HepG2 (cell line): Measurements from ENCODE around the gene SLC20A1. TPM values are rescaled to one million over a fixed set of nuclear protein-coding genes. Genes with fewer than 3 reads are reported as not detected.
A peak's percentile ranks its signal among the peaks of the same experiment; 100 is the strongest.

Experiments
- ATAC-seq: fragments of 200-7000 bp; cut with Tn5 transposase; 3 replicates; pipeline ENCODE4 v1.9.1; 2020; ENCODE audit warnings: mild to moderate bottlenecking, moderate library complexity
- BruUV-seq: library from RNA; stranded (reverse); fragments of 400-500 nt; replicated peaks from 2 replicates; lab custom pipeline; 2021; lab: Mats Ljungman, UMichigan
- CTCF ChIA-PET: fragments of 300-600 bp; formaldehyde crosslinking; extraction: SDS; loops from one replicate; lab custom pipeline; 2021; ENCODE audit warnings: low total read pairs, inconsistent platforms, low intra/inter-chr PET ratio; lab: Yijun Ruan, JAX
- POLR2A ChIA-PET: fragments of 350-600 bp; sonication (Branson Sonifier 250); formaldehyde crosslinking; loops from one replicate; lab custom pipeline; 2020; ENCODE audit warnings: antibody characterized with exemption, inconsistent platforms; lab: Yijun Ruan, JAX
- DNase-seq: peaks from one replicate; pipeline ENCODE4 v3.0.0-alpha.2; 2015; ENCODE audit warnings: low spot score
- FAIRE-seq: peaks from 3 replicates; lab custom pipeline; 2011; peaks lifted over from hg19 to GRCh38; lab: Jason Lieb, UNC
- H2AFZ ChIP-seq: one replicate; pipeline ENCODE4 v1.6.1; 2011; ENCODE audit warnings: low read length, inconsistent platforms
- H3K27ac ChIP-seq: fragments of 300-600 bp; 3 replicates; pipeline ENCODE4 v1.8.0; 2011; ENCODE audit warnings: mixed run types, mild to moderate bottlenecking, mixed read lengths, low read length, inconsistent platforms; ENCODE audit not compliant: insufficient read depth; ENCODE audit errors: extremely low read length
- H3K27me3 ChIP-seq, 2 experiments: fragments of 200-600 bp in 1 of 2; 2 replicates in 1 of 2; 3 replicates in 1 of 2; pipeline versions ENCODE4 v1.6.0 to v1.8.0; 2011; ENCODE audit warnings: low read length in 2 of 2, mild to moderate bottlenecking in 2 of 2, moderate library complexity in 2 of 2, inconsistent platforms in 1 of 2; ENCODE audit not compliant: insufficient read depth in 2 of 2, control insufficient read depth in 1 of 2
- H3K36me3 ChIP-seq, 2 experiments: fragments of 200-600 bp in 1 of 2; replicated peaks in 1 of 2; 2 replicates in 1 of 2; 3 replicates in 1 of 2; pipeline versions ENCODE4 v1.5.1 to v1.8.0; 2011; ENCODE audit warnings: low read length in 2 of 2, inconsistent platforms in 1 of 2; ENCODE audit not compliant: insufficient read depth in 2 of 2, control insufficient read depth in 1 of 2
- H3K4me1 ChIP-seq: 2 replicates; pipeline ENCODE4 v1.5.1; 2012; ENCODE audit warnings: low read length, inconsistent platforms; ENCODE audit not compliant: insufficient read depth
- H3K4me2 ChIP-seq: 2 replicates; pipeline ENCODE4 v1.6.0; 2011; ENCODE audit warnings: low read depth, low read length, inconsistent platforms
- H3K4me3 ChIP-seq, 3 experiments: fragments of 200-600 bp in 1 of 3; sonication (generic), shearing (Covaris generic) in 1 of 3; replicated peaks in 1 of 3; 2 replicates each; pipeline ENCODE4 v1.5.1; 2011 to 2016; ENCODE audit warnings: low read length in 3 of 3, inconsistent platforms in 2 of 3, low read depth in 2 of 3, mild to moderate bottlenecking in 2 of 3, control low read depth in 1 of 3, mixed read lengths in 1 of 3; ENCODE audit not compliant: insufficient read depth in 1 of 3
- H3K79me2 ChIP-seq: one replicate; pipeline ENCODE4 v1.6.1; 2011; ENCODE audit warnings: low read length, inconsistent platforms; ENCODE audit not compliant: insufficient read depth
- H3K9ac ChIP-seq: 2 replicates; pipeline ENCODE4 v1.6.0; 2011; ENCODE audit warnings: mild to moderate bottlenecking, low read depth, low read length, inconsistent platforms; ENCODE audit not compliant: insufficient read depth
- H3K9me3 ChIP-seq: 2 replicates; pipeline ENCODE4 v1.5.1; 2012; ENCODE audit warnings: mild to moderate bottlenecking, low read length
- H4K20me1 ChIP-seq: 2 replicates; pipeline ENCODE4 v1.6.0; 2011; ENCODE audit warnings: inconsistent platforms, mild to moderate bottlenecking, low read length, moderate library complexity; ENCODE audit not compliant: insufficient read depth
- AGO2 ChIP-seq: fragments of 200-400 bp; formaldehyde crosslinking; optimal IDR thresholded peaks from 2 replicates; pipeline ENCODE3; 2017; ENCODE audit warnings: mild to moderate bottlenecking, low read depth, low read length, moderate library complexity
- ARHGAP35 ChIP-seq: sonication (generic); formaldehyde crosslinking; IDR thresholded peaks from 2 replicates; pipeline ENCODE4 v1.9.0; 2022; ENCODE audit warnings: mild to moderate bottlenecking, inconsistent platforms, moderate library complexity, missing genetic modification reagents, borderline replicate concordance
- CREB1 ChIP-seq, 2 experiments: fragments of 450-650 bp in 1 of 2; IDR thresholded peaks; 2 replicates each; pipeline ENCODE4 v1.6.1; 2016 to 2017; ENCODE audit warnings: control low read depth in 1 of 2, mild to moderate bottlenecking in 1 of 2, missing compliant biosample characterization in 1 of 2, missing genetic modification characterization in 1 of 2
- HNF4A ChIP-seq: sonication (generic); formaldehyde crosslinking; IDR thresholded peaks from 2 replicates; pipeline ENCODE4 v1.4.0; 2020; ENCODE audit warnings: missing genetic modification reagents
- KDM1A ChIP-seq: IDR thresholded peaks from 2 replicates; pipeline ENCODE4 v1.6.1; 2016; ENCODE audit warnings: missing compliant biosample characterization
- MAF1 ChIP-seq: sonication (generic); formaldehyde crosslinking; IDR thresholded peaks from 2 replicates; pipeline ENCODE4 v1.5.0; 2020; ENCODE audit warnings: missing genetic modification reagents, borderline replicate concordance
- MAFK ChIP-seq, 2 experiments: IDR thresholded peaks in 1 of 2; conservative IDR thresholded peaks in 1 of 2; 2 replicates each; pipeline ENCODE4 v1.6.1; 2011; ENCODE audit warnings: improper control_type of control experiment in 2 of 2, low read length in 2 of 2
- MIXL1 ChIP-seq: IDR thresholded peaks from 2 replicates; pipeline ENCODE4 v1.6.1; 2016
- NFIC ChIP-seq: IDR thresholded peaks from 2 replicates; pipeline ENCODE4 v1.6.1; 2012; ENCODE audit warnings: mild to moderate bottlenecking, low read length, inconsistent platforms
- SOX5 ChIP-seq: IDR thresholded peaks from 2 replicates; pipeline ENCODE4 v1.6.1; 2016; ENCODE audit warnings: borderline replicate concordance
- ZNF225 ChIP-seq: sonication (generic); formaldehyde crosslinking; IDR thresholded peaks from 2 replicates; pipeline ENCODE4 v1.4.0; 2020; ENCODE audit warnings: mild to moderate bottlenecking, missing genetic modification reagents
- ZNF331 ChIP-seq: sonication (generic); formaldehyde crosslinking; IDR thresholded peaks from 2 replicates; pipeline ENCODE4 v1.4.0; 2020; ENCODE audit warnings: missing genetic modification reagents
- ZNF335 ChIP-seq: sonication (generic); formaldehyde crosslinking; IDR thresholded peaks from 2 replicates; pipeline ENCODE4 v1.4.0; 2020; ENCODE audit warnings: missing genetic modification reagents
- ZNF33B ChIP-seq: sonication (generic); formaldehyde crosslinking; IDR thresholded peaks from 2 replicates; pipeline ENCODE4 v1.5.1; 2020; ENCODE audit warnings: mild to moderate bottlenecking, missing genetic modification reagents
- ZNF354B ChIP-seq: sonication (generic); formaldehyde crosslinking; IDR thresholded peaks from 2 replicates; pipeline ENCODE4 v1.8.0; 2022; ENCODE audit warnings: mild to moderate bottlenecking, missing genetic modification reagents
- ZNF574 ChIP-seq: sonication (generic); formaldehyde crosslinking; IDR thresholded peaks from 2 replicates; pipeline ENCODE4 v1.4.0; 2020; ENCODE audit warnings: missing genetic modification reagents
- ZNF605 ChIP-seq: sonication (generic); formaldehyde crosslinking; IDR thresholded peaks from 2 replicates; pipeline ENCODE4 v1.8.0; 2022; ENCODE audit warnings: mild to moderate bottlenecking, missing genetic modification reagents
- ZNF674 ChIP-seq: sonication (generic); formaldehyde crosslinking; IDR thresholded peaks from 2 replicates; pipeline ENCODE4 v1.5.0; 2020; ENCODE audit warnings: low read depth, mild to moderate bottlenecking, missing genetic modification reagents
- WGBS: methylation state at CpG from one replicate; pipeline ENCODE4 v1.1.6; 2017; ENCODE audit warnings: low lambda C conversion rate; 5-methylcytosine and 5-hydroxymethylcytosine counted together
- in situ Hi-C: cut with HindIII; loops from 2 replicates; pipeline ENCODE4 v1.10.0; 2017; ENCODE audit warnings: low pct_unique_long_range_greater_than_20kb; ENCODE audit not compliant: extremely low pct_ligation_motif_present
- intact Hi-C: fragments of 100-400 bp; cut with micrococcal nuclease; formaldehyde crosslinking; loops from one replicate; pipeline ENCODE4 v1.10.0; 2022; ENCODE audit not compliant: unreplicated experiment
- polyA plus RNA-seq, 8 experiments: library from polyadenylated mRNA; depleted of rRNA in 3 of 8; stranded (reverse) in 7 of 8; unstranded in 1 of 8; fragments of >200 nt; fragmentation: Illumina TruSeq in 4 of 8; extraction: Trizol in 4 of 8; gene quantifications; 2 replicates each; pipeline versions ENCODE4 v1.2.1 to v1.2.3, GENCODE V29; 2011 to 2016; ENCODE audit warnings: low read depth in 4 of 8, missing spikeins in 1 of 8, mixed read lengths in 1 of 8; ENCODE audit not compliant: insufficient read depth in 1 of 8
- total RNA-seq, 5 experiments: library from RNA; depleted of rRNA; stranded (reverse); fragments of >200 nt; fragmentation: Illumina TruSeq; extraction: Trizol; gene quantifications; 2 replicates each; pipeline ENCODE4 v1.2.3, GENCODE V29; 2016; ENCODE audit warnings: low read depth in 1 of 5
- TF ChIP-seq, protein P1 (sequence below): sonication (generic); formaldehyde crosslinking; IDR thresholded peaks from 2 replicates; pipeline ENCODE4; 2020; ENCODE audit warnings: missing genetic modification reagents, mild to moderate bottlenecking, borderline replicate concordance

SLC20A1 gene
- total and polyA plus RNA-seq, 2 of the 13 experiments (the other 11 are each of a cell fraction or from before 2014, with no cell fraction given), result 54.0 to 85.9 TPM

DNA sequence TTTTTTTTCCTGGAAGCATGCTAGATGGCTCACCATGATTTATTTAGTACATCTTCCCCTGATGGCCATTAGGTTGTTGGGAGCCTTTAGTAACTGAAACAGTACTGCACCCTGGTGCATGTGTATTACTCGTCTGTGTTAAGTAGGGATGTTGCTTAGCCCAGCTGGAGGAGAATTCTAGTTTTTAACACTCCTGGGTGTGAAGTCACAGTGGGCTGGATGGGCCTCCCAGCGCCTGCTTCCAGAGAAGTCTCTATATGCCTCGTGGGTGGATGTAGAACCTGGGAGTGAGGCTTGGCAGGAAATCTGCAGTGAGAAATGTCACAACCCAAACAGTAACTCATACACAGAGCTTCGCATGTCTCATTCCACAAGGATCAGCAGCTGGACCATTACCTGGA lies 46.1 kb downstream of the SLC20A1 start (continued):
- TF ChIP-seq ZNF574 (CRISPR knock-in tag) (no peak), ZNF33B (CRISPR knock-in tag) (no peak), ZNF354B (CRISPR knock-in tag) (no peak), AGO2 (no peak), NFIC (no peak)
- TF ChIP-seq, all 625 proteins: peak for 0

GRCh38 chr2:112692495-112692911 lies 46.8 kb downstream of the SLC20A1 start:
- ChIA-PET POLR2A (interaction anchor here (0.8 to 1.3 kb wide), 6 partner anchors 9 to 108 kb away, joined by 4 to 21 read pairs (median 7); partner anchors contain the start of genes CHCHD5 and SLC20A1), CTCF (interaction anchor here (1.3 to 3.3 kb wide), 2 partner anchors 34 to 66 kb away, joined by 3 to 33 read pairs; no protein-coding TSS in a partner anchor)
- BruUV-seq, result no TSS peak
- intact Hi-C loops, result loop anchor here (1.0 kb wide), 1 partner anchor 34 kb away; no protein-coding TSS in a partner anchor
- Histone ChIP-seq H3K4me2 (no peak overlapping the region), H3K36me3 (no peaks in the 10 kb centered on the region), H3K79me2 (no peaks in the 10 kb centered on the region), H4K20me1 (no peaks in the 10 kb centered on the region), H3K27ac (no peak overlapping the region), H3K4me1 (peaks cover 52% of the 10 kb centered on the region), H3K9ac (no peak overlapping the region), H3K4me3 (no peak overlapping the region), H3K27me3 (no peaks in the 10 kb centered on the region), H3K9me3 (no peaks in the 10 kb centered on the region), H2AFZ (no peak overlapping the region)
- WGBS, result 1% methylated on average over 5 of the region's 5 CpGs
- peak; percentile 100 for FAIRE-seq
- peak; percentile 92 for ATAC-seq
- in situ Hi-C loops, result no loop called here
- peak; percentile 96 for DNase-seq
- TF ChIP-seq MAFK (conservative IDR thresholded peaks at IDR 0.05 in 1 of 2, IDR thresholded peaks at IDR 0.05 in 1 of 2; ENCODE audit: low read length in 2 of 2) (peak; percentile 90 to 98), KDM1A (CRISPR knock-in tag) (peak; percentile 77; the same call in 1 of the 2 replicates), MIXL1 (CRISPR knock-in tag) (0 out of 2 replicates have a peak, but pooled peaks have one; percentile 29), CREB1 (IDR thresholded peaks at IDR 0.05) (peak; percentile 43; the same call in 1 of the 2 replicates), CREB1 (CRISPR knock-in tag; IDR thresholded peaks at IDR 0.05) (no peak), ZNF335 (0 out of 2 replicates have a peak, but pooled peaks have one; percentile 71), SOX5 (CRISPR knock-in tag) (peak; percentile 59), HNF4A (CRISPR knock-in tag) (peak; percentile 89), ZNF674 (CRISPR knock-in tag) (no peak), ARHGAP35 (CRISPR knock-in tag) (no peak), ZNF225 (CRISPR knock-in tag) (no peak), ZNF605 (CRISPR knock-in tag) (no peak), ZNF331 (peak; percentile 76; the same call in 1 of the 2 replicates), MAF1 (CRISPR knock-in tag) (no peak)
- TF ChIP-seq, protein P1, sequence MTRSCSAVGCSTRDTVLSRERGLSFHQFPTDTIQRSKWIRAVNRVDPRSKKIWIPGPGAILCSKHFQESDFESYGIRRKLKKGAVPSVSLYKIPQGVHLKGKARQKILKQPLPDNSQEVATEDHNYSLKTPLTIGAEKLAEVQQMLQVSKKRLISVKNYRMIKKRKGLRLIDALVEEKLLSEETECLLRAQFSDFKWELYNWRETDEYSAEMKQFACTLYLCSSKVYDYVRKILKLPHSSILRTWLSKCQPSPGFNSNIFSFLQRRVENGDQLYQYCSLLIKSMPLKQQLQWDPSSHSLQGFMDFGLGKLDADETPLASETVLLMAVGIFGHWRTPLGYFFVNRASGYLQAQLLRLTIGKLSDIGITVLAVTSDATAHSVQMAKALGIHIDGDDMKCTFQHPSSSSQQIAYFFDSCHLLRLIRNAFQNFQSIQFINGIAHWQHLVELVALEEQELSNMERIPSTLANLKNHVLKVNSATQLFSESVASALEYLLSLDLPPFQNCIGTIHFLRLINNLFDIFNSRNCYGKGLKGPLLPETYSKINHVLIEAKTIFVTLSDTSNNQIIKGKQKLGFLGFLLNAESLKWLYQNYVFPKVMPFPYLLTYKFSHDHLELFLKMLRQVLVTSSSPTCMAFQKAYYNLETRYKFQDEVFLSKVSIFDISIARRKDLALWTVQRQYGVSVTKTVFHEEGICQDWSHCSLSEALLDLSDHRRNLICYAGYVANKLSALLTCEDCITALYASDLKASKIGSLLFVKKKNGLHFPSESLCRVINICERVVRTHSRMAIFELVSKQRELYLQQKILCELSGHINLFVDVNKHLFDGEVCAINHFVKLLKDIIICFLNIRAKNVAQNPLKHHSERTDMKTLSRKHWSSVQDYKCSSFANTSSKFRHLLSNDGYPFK (CRISPR knock-in tag), result no peak
